K562 (cell line): ENCODE results near the gene ARHGEF25. TPM values are rescaled to one million over a fixed set of nuclear protein-coding genes. Genes with fewer than 3 reads are reported as not detected.

Source experiments
- ATAC-seq: fragments of 200-7000 bp; cut with Tn5 transposase; 3 replicates; pipeline ENCODE4 v1.9.1; 2020; ENCODE audit warnings: moderate library complexity
- BruUV-seq: library from RNA; stranded (reverse); fragments of 400-500 nt; replicated peaks from 2 replicates; lab custom pipeline; 2021; lab: Mats Ljungman, UMichigan
- CTCF ChIA-PET: fragments of 300-600 bp; formaldehyde crosslinking; extraction: SDS; loops from one replicate; lab custom pipeline; 2021; ENCODE audit warnings: low intra/inter-chr PET ratio; lab: Yijun Ruan, JAX
- POLR2A ChIA-PET: fragments of 300-600, 350-650 bp; sonication (Branson Sonifier 250); formaldehyde crosslinking; extraction: SDS; loops from one replicate; lab custom pipeline; 2021; ENCODE audit warnings: antibody characterized with exemption, inconsistent platforms; lab: Yijun Ruan, JAX
- DNase-seq, 4 experiments: peaks; one replicate each; pipeline versions ENCODE4 v3.0.0 to v3.0.0-alpha.2; 2011 to 2018; ENCODE audit warnings: low spot score in 3 of 4, mixed read lengths in 3 of 4; ENCODE audit errors: extremely low read depth in 1 of 4
- FAIRE-seq: peaks from 2 replicates; lab custom pipeline; 2011; peaks lifted over from hg19 to GRCh38; lab: Jason Lieb, UNC
- H2AFZ ChIP-seq: 2 replicates; pipeline ENCODE4 v1.6.0; 2011; ENCODE audit warnings: low read depth, low read length, control low read depth, inconsistent platforms
- H3K27ac ChIP-seq: fragments of 200-600 bp; 3 replicates; pipeline ENCODE4 v1.8.0; 2011; ENCODE audit warnings: low read depth, mild to moderate bottlenecking, control low read depth, inconsistent platforms, low read length, moderate library complexity, mixed read lengths; ENCODE audit errors: extremely low read depth
- H3K27me3 ChIP-seq, 2 experiments: fragments of 300-600 bp in 1 of 2; 2 replicates in 1 of 2; 3 replicates in 1 of 2; pipeline versions ENCODE4 v1.6.0 to v1.8.0; 2011; ENCODE audit warnings: inconsistent platforms in 2 of 2, low read length in 2 of 2, mild to moderate bottlenecking in 1 of 2, mixed read lengths in 1 of 2, moderate library complexity in 1 of 2; ENCODE audit not compliant: control insufficient read depth in 2 of 2, insufficient read depth in 2 of 2
- H3K36me3 ChIP-seq: fragments of 300-600 bp; 3 replicates; pipeline ENCODE4 v1.8.0; 2011; ENCODE audit warnings: mild to moderate bottlenecking, low read length, inconsistent platforms; ENCODE audit not compliant: control insufficient read depth, insufficient read depth
- H3K4me1 ChIP-seq, 2 experiments: fragments of 200-600 bp in 1 of 2; replicated peaks in 1 of 2; 2 replicates in 1 of 2; 3 replicates in 1 of 2; pipeline versions ENCODE4 v1.5.1 to v1.8.0; 2011; ENCODE audit warnings: inconsistent platforms in 2 of 2, low read length in 2 of 2, mild to moderate bottlenecking in 1 of 2, mixed read lengths in 1 of 2, moderate library complexity in 1 of 2; ENCODE audit not compliant: control insufficient read depth in 2 of 2, insufficient read depth in 2 of 2
- H3K4me2 ChIP-seq: 2 replicates; pipeline ENCODE4 v1.6.1; 2011; ENCODE audit warnings: low read length, control low read depth, inconsistent platforms, mixed read lengths; ENCODE audit not compliant: insufficient read depth
- H3K4me3 ChIP-seq: fragments of 200-600 bp; sonication (generic), shearing (Covaris generic); 2 replicates; pipeline ENCODE4 v1.5.1; 2016; ENCODE audit warnings: control low read depth, inconsistent platforms
- H3K79me2 ChIP-seq: fragments of 200-600 bp; 3 replicates; pipeline ENCODE4 v1.8.0; 2011; ENCODE audit warnings: low read length, inconsistent platforms; ENCODE audit not compliant: control insufficient read depth, insufficient read depth
- H3K9ac ChIP-seq, 2 experiments: 2 replicates each; pipeline versions ENCODE4 v1.6.0 to v1.6.1; 2011; ENCODE audit warnings: low read depth in 2 of 2, low read length in 2 of 2, control low read depth in 1 of 2, inconsistent platforms in 1 of 2, mild to moderate bottlenecking in 1 of 2, mixed read lengths in 1 of 2; ENCODE audit not compliant: insufficient read depth in 1 of 2
- H3K9me1 ChIP-seq: one replicate; pipeline ENCODE4 v1.6.0; 2011; ENCODE audit warnings: inconsistent platforms, mild to moderate bottlenecking, low read length, moderate library complexity; ENCODE audit not compliant: control insufficient read depth, insufficient read depth
- H3K9me3 ChIP-seq: replicated peaks from 2 replicates; pipeline ENCODE4 v1.5.1; 2011; ENCODE audit warnings: low read depth, low read length, inconsistent platforms; ENCODE audit not compliant: control insufficient read depth, insufficient read depth
- H4K20me1 ChIP-seq: replicated peaks from 2 replicates; pipeline ENCODE4 v1.6.1; 2011; ENCODE audit warnings: low read length, inconsistent platforms, mixed read lengths; ENCODE audit not compliant: control insufficient read depth, insufficient read depth
- CREM ChIP-seq: IDR thresholded peaks from 2 replicates; pipeline ENCODE4 v1.6.1; 2014; ENCODE audit warnings: antibody characterized with exemption, low read depth
- E2F6 ChIP-seq, 2 experiments: IDR thresholded peaks; 2 replicates each; pipeline ENCODE4 v1.6.1; 2011; ENCODE audit warnings: borderline replicate concordance in 1 of 2, control low read depth in 1 of 2, low read depth in 1 of 2, low read length in 1 of 2, mild to moderate bottlenecking in 1 of 2, mixed read lengths in 1 of 2, moderate library complexity in 1 of 2; ENCODE audit not compliant: insufficient read depth in 1 of 2, insufficient read length in 1 of 2, poor library complexity in 1 of 2, severe bottlenecking in 1 of 2; ENCODE audit errors: extremely low read depth in 1 of 2
- IFI16 ChIP-seq: fragments of 250-450 bp; sonication (Bioruptor Pico); IDR thresholded peaks from 2 replicates; pipeline ENCODE4 v2.1.2; 2022; ENCODE audit warnings: mild to moderate bottlenecking, inconsistent platforms
- MCM3 ChIP-seq: fragments of 450-650 bp; IDR thresholded peaks from 2 replicates; pipeline ENCODE4 v1.6.1; 2016
- MEF2D ChIP-seq: conservative IDR thresholded peaks from 2 replicates; pipeline ENCODE4 v1.6.1; 2016; ENCODE audit warnings: low read depth, missing genetic modification characterization, missing compliant biosample characterization
- NFIC ChIP-seq: fragments of 450-650 bp; IDR thresholded peaks from 2 replicates; pipeline ENCODE4 v1.6.1; 2017; ENCODE audit warnings: mild to moderate bottlenecking, inconsistent platforms
- NR2F6 ChIP-seq: fragments of 450-650 bp; formaldehyde crosslinking; IDR thresholded peaks from 2 replicates; pipeline ENCODE4 v1.4.0; 2020; ENCODE audit warnings: mild to moderate bottlenecking
- TEAD2 ChIP-seq: fragments of 450-650 bp; IDR thresholded peaks from 2 replicates; pipeline ENCODE4 v1.6.1; 2016; ENCODE audit warnings: missing genetic modification characterization, control low read depth, missing compliant biosample characterization
- TFAM ChIP-seq: fragments of 250-450 bp; sonication (Bioruptor Pico); conservative IDR thresholded peaks from 2 replicates; pipeline ENCODE4 v1.5.0; 2021; ENCODE audit warnings: mild to moderate bottlenecking, moderate library complexity
- USF2 ChIP-seq: sonication (generic); formaldehyde crosslinking; IDR thresholded peaks from 2 replicates; pipeline ENCODE4 v1.5.0; 2020; ENCODE audit warnings: missing genetic modification reagents
- WGBS: fragments of 100-300 bp; shearing (Covaris generic); methylation state at CpG from one replicate; pipeline ENCODE4 v1.1.6; 2016; ENCODE audit warnings: low coverage, mixed read lengths; ENCODE audit not compliant: insufficient coverage; ENCODE audit errors: missing lambda C conversion rate; 5-methylcytosine and 5-hydroxymethylcytosine counted together
- in situ Hi-C: fragments of 300-500 bp; cut with MboI; formaldehyde crosslinking; loops from 4 replicates; pipeline ENCODE4 v1.15.0; 2018; ENCODE audit warnings: inconsistent platforms, mixed read lengths
- intact Hi-C: fragments of 100-400 bp; cut with micrococcal nuclease; formaldehyde crosslinking; loops from 2 replicates; pipeline ENCODE4 v1.14.2; 2022
- polyA plus RNA-seq, 8 experiments: library from polyadenylated mRNA; depleted of rRNA in 4 of 8; stranded (reverse) in 5 of 8; unstranded in 3 of 8; fragments of >200 nt; fragmentation: Nextera tagmentation in 2 of 8; fragmentation: Illumina TruSeq in 1 of 8; extraction: Ambion mirVana in 2 of 8; extraction: Trizol in 1 of 8; gene quantifications; 2 replicates each; pipeline versions ENCODE4 v1.2.1 to v1.2.3, GENCODE V29; 2011 to 2014; ENCODE audit warnings: inconsistent platforms in 1 of 8, missing spikeins in 1 of 8
- total RNA-seq, 7 experiments: library from RNA; depleted of rRNA in 6 of 7; stranded (reverse); fragments of >200 nt in 6 of 7; fragmentation: Illumina TruSeq in 2 of 7; extraction: Trizol in 2 of 7; gene quantifications; 2 replicates each; pipeline versions ENCODE4 v1.2.1 to v1.2.3, GENCODE V29; 2011 to 2021; ENCODE audit warnings: low replicate concordance in 1 of 7
- TF ChIP-seq, protein P1 (sequence below): fragments of 250-450 bp; sonication (Bioruptor Pico); IDR thresholded peaks from 2 replicates; pipeline ENCODE4 v1.8.0; 2021; ENCODE audit warnings: mild to moderate bottlenecking, moderate library complexity

ARHGEF25 gene
- total and polyA plus RNA-seq, 9 of the 15 experiments (the other 6 are each of a cell fraction or from before 2014, with no cell fraction given): 0.13 to 17.3 (median 11.6) TPM

DNA sequence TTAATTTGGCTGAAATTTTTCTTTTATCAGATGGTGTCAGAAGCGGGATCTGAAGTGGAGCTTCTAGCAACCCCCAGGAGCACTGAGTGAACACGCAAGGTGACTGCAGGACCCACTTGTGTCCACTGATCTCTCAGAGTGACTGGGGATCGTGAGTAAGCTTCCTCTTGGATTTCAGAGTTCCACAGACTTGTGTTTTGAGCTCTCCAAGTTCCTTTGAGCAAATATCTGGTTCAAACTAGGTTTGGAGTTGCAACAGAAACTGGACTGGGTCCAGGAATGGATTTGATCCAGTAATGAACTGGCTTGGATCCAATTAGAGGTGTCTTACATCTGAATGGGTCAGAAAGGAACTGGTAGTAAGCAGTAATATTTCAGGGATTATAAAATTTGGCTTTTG lies 46.5 kb downstream of the ARHGEF25 start:
- Histone ChIP-seq H3K27me3 (no peaks in the 10 kb centered on the region), H3K4me3 (no peak overlapping the region), H3K4me2 (no peak overlapping the region), H3K4me1 (peaks cover 4 to 6% of the 10 kb centered on the region in 2 experiments; a peak in 3 of 5 replicates), H3K9ac (no peak overlapping the region), H3K9me1 (no peaks in the 10 kb centered on the region), H4K20me1 (no peaks in the 10 kb centered on the region), H3K79me2 (no peaks in the 10 kb centered on the region), H3K36me3 (no peaks in the 10 kb centered on the region), H3K9me3 (no peaks in the 10 kb centered on the region), H2AFZ (peak overlapping the region; percentile 51), H3K27ac (no peak overlapping the region)
- in situ Hi-C loops (no loop called here), intact Hi-C loops (no loop called here)
- peak; percentile 50 for TF ChIP-seq NFIC
- TF ChIP-seq IFI16 (CRISPR knock-in tag): no peak
- FAIRE-seq (peak; percentile 11), DNase-seq (no peak), ATAC-seq (no peak)
- ChIA-PET CTCF (no interaction called here), POLR2A (interaction anchor here (0.6 to 0.9 kb wide), 3 partner anchors 15 to 118 kb away, joined by 4 to 6 read pairs (median 4); no protein-coding TSS in a partner anchor)
- no TSS peak for BruUV-seq
- WGBS: 51% methylated on average over 3 of the region's 3 CpGs

GRCh38 chr12:57658890-57659289 lies 47.7 kb downstream of the ARHGEF25 start:
- Histone ChIP-seq H3K36me3 (no peaks in the 10 kb centered on the region), H3K27me3 (no peaks in the 10 kb centered on the region), H4K20me1 (no peaks in the 10 kb centered on the region), H3K4me3 (no peak overlapping the region), H3K27ac (0 out of 3 replicates have a peak overlapping the region, but pooled peaks have one; percentile 2), H2AFZ (peak overlapping the region; percentile 84), H3K9ac (no peak overlapping the region), H3K4me1 (peaks cover 4 to 6% of the 10 kb centered on the region in 2 experiments; a peak in 3 of 5 replicates), H3K4me2 (no peak overlapping the region), H3K9me1 (no peaks in the 10 kb centered on the region), H3K79me2 (no peaks in the 10 kb centered on the region), H3K9me3 (no peaks in the 10 kb centered on the region)
- intact Hi-C loops (no loop called here), in situ Hi-C loops (no loop called here)
- ChIA-PET CTCF (no interaction called here), POLR2A (interaction anchor here (0.6 kb wide), 1 partner anchor 120 kb away, joined by 3 read pairs; no protein-coding TSS in a partner anchor)
- FAIRE-seq (no peak), ATAC-seq (peak; percentile 40), DNase-seq (no peak)
- 9% methylated on average over 3 of the region's 3 CpGs for WGBS
- BruUV-seq: no TSS peak
- TF ChIP-seq USF2 (CRISPR knock-in tag) (peak; percentile 46; the same call in 1 of the 2 replicates), CREM (no peak), TEAD2 (tag) (no peak), E2F6 (IDR thresholded peaks at IDR 0.05; ENCODE audit: borderline replicate concordance in 1 of 2, extremely low read depth in 1 of 2, insufficient read depth in 1 of 2, insufficient read length in 1 of 2, low read depth in 1 of 2, low read length in 1 of 2, poor library complexity in 1 of 2, severe bottlenecking in 1 of 2) (no peak), MCM3 (no peak), NR2F6 (CRISPR knock-in tag) (no peak), MEF2D (no peak), TFAM (no peak)
- TF ChIP-seq, protein P1, sequence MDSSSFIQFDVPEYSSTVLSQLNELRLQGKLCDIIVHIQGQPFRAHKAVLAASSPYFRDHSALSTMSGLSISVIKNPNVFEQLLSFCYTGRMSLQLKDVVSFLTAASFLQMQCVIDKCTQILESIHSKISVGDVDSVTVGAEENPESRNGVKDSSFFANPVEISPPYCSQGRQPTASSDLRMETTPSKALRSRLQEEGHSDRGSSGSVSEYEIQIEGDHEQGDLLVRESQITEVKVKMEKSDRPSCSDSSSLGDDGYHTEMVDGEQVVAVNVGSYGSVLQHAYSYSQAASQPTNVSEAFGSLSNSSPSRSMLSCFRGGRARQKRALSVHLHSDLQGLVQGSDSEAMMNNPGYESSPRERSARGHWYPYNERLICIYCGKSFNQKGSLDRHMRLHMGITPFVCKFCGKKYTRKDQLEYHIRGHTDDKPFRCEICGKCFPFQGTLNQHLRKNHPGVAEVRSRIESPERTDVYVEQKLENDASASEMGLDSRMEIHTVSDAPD (CRISPR knock-in tag): no peak
